Endothelial cell of umbilical vein (primary cell): ENCODE measurements around the gene UBC. TPM values are rescaled to one million over a fixed set of nuclear protein-coding genes. Genes with fewer than 3 reads are reported as not detected.

Experiments used
- BruUV-seq: library from RNA; stranded (reverse); fragments of 400-500 nt; replicated peaks from 2 replicates; lab custom pipeline; 2021; lab: Mats Ljungman, UMichigan
- CTCF ChIA-PET: fragments of 300-600, 350-600 bp; sonication (Branson Sonifier 250); formaldehyde crosslinking; loops from one replicate; lab custom pipeline; 2021; ENCODE audit warnings: antibody characterized with exemption, inconsistent platforms; lab: Charles Lee
- POLR2A ChIA-PET: fragments of 300-600, 350-600 bp; sonication (Branson Sonifier 250); formaldehyde crosslinking; loops from one replicate; lab custom pipeline; 2021; ENCODE audit warnings: antibody characterized with exemption, inconsistent platforms; lab: Charles Lee
- DNase-seq: peaks from one replicate; pipeline ENCODE4 v3.0.0-alpha.2; 2011; ENCODE audit warnings: low read depth, low spot score
- FAIRE-seq: peaks from 2 replicates; lab custom pipeline; 2011; peaks lifted over from hg19 to GRCh38; lab: Jason Lieb, UNC
- H2AFZ ChIP-seq: 2 replicates; pipeline ENCODE4 v1.6.0; 2012; ENCODE audit warnings: low read depth, low read length, control low read depth, inconsistent platforms
- H3K27ac ChIP-seq: 2 replicates; pipeline ENCODE4 v1.5.1; 2011; ENCODE audit warnings: low read depth, mild to moderate bottlenecking, control low read depth, low read length, moderate library complexity; ENCODE audit not compliant: insufficient read depth
- H3K27me3 ChIP-seq, 2 experiments: 2 replicates each; pipeline versions ENCODE4 v1.6.0 to v1.6.1; 2011; ENCODE audit warnings: low read length in 2 of 2, mixed read lengths in 1 of 2; ENCODE audit not compliant: control insufficient read depth in 2 of 2, insufficient read depth in 2 of 2
- H3K36me3 ChIP-seq, 2 experiments: 2 replicates in 1 of 2; 3 replicates in 1 of 2; pipeline ENCODE4 v1.5.1; 2011; ENCODE audit warnings: low read length in 2 of 2, mild to moderate bottlenecking in 1 of 2, moderate library complexity in 1 of 2; ENCODE audit not compliant: control insufficient read depth in 2 of 2, insufficient read depth in 2 of 2; ENCODE audit errors: extremely low read depth in 1 of 2
- H3K4me1 ChIP-seq: 3 replicates; pipeline ENCODE4 v1.5.1; 2011; ENCODE audit warnings: mild to moderate bottlenecking, low read length; ENCODE audit not compliant: control insufficient read depth, insufficient read depth; ENCODE audit errors: extremely low read depth
- H3K4me2 ChIP-seq: 2 replicates; pipeline ENCODE4 v1.6.1; 2011; ENCODE audit warnings: low read length, control low read depth, mixed read lengths; ENCODE audit not compliant: insufficient read depth
- H3K4me3 ChIP-seq, 3 experiments: fragments of 200-600 bp in 1 of 3; sonication (generic), shearing (Covaris generic) in 1 of 3; replicated peaks in 1 of 3; 2 replicates each; pipeline ENCODE4 v1.5.1; 2011 to 2016; ENCODE audit warnings: control low read depth in 3 of 3, low read length in 3 of 3, mild to moderate bottlenecking in 2 of 3, inconsistent platforms in 1 of 3, low read depth in 1 of 3, moderate library complexity in 1 of 3; ENCODE audit not compliant: insufficient read depth in 1 of 3
- H3K79me2 ChIP-seq: 2 replicates; pipeline ENCODE4 v1.6.0; 2012; ENCODE audit warnings: low read length, inconsistent platforms; ENCODE audit not compliant: control insufficient read depth, insufficient read depth
- H3K9ac ChIP-seq: replicated peaks from 2 replicates; pipeline ENCODE3; 2011; ENCODE audit warnings: low read length, control low read depth; ENCODE audit not compliant: insufficient read depth; ENCODE audit errors: extremely low read depth
- H3K9me1 ChIP-seq: replicated peaks from 3 replicates; pipeline ENCODE4 v1.6.0; 2011; ENCODE audit warnings: mild to moderate bottlenecking, low read length; ENCODE audit not compliant: control insufficient read depth, insufficient read depth; ENCODE audit errors: extremely low read depth
- H3K9me3 ChIP-seq: replicated peaks from 2 replicates; pipeline ENCODE4 v1.5.1; 2012; ENCODE audit warnings: low read length, inconsistent platforms; ENCODE audit not compliant: control insufficient read depth, insufficient read depth
- H4K20me1 ChIP-seq: replicated peaks from 2 replicates; pipeline ENCODE3; 2011; ENCODE audit warnings: mild to moderate bottlenecking, low read length; ENCODE audit not compliant: control insufficient read depth, insufficient read depth; ENCODE audit errors: extremely low read depth
- EZH2 ChIP-seq: IDR thresholded peaks from 2 replicates; pipeline ENCODE4 v1.6.1; 2012; ENCODE audit warnings: borderline replicate concordance, low read depth, mild to moderate bottlenecking, moderate library complexity, low read length, inconsistent platforms; ENCODE audit not compliant: severe bottlenecking
- FOS ChIP-seq: IDR thresholded peaks from 2 replicates; pipeline ENCODE4 v1.6.1; 2011; ENCODE audit warnings: mild to moderate bottlenecking, low read length, moderate library complexity, borderline replicate concordance; ENCODE audit not compliant: insufficient read depth
- GATA2 ChIP-seq: IDR thresholded peaks from 2 replicates; pipeline ENCODE4 v1.7.0; 2011; ENCODE audit warnings: low read depth, mild to moderate bottlenecking, moderate library complexity, mixed read lengths, low read length; ENCODE audit not compliant: insufficient read length, insufficient read depth
- JUN ChIP-seq: IDR thresholded peaks from 2 replicates; pipeline ENCODE4 v1.6.1; 2011; ENCODE audit warnings: borderline replicate concordance, low read depth; ENCODE audit not compliant: insufficient read length, insufficient read depth
- MYC ChIP-seq: IDR thresholded peaks from one replicate; pipeline ENCODE4 v1.6.1; 2011; ENCODE audit warnings: mild to moderate bottlenecking, low read depth, low read length
- POLR2A ChIP-seq: IDR thresholded peaks from 2 replicates; pipeline ENCODE4 v1.6.1; 2012; ENCODE audit warnings: low read depth, mild to moderate bottlenecking, control low read depth, low read length
- POLR2AphosphoS5 ChIP-seq: IDR thresholded peaks from 2 replicates; pipeline ENCODE4 v1.6.1; 2012; ENCODE audit warnings: low read depth, mild to moderate bottlenecking, control low read depth, low read length, moderate library complexity; ENCODE audit not compliant: insufficient read depth
- dilution Hi-C: fragments of 300-500 bp; cut with MboI; formaldehyde crosslinking; loops from one replicate; pipeline ENCODE4 v1.15.0; 2019; ENCODE audit warnings: low sequenced_read_pairs; ENCODE audit not compliant: extremely low pct_ligation_motif_present
- intact Hi-C: fragments of 100-400 bp; cut with micrococcal nuclease; formaldehyde crosslinking; loops from one replicate; pipeline ENCODE4 v1.10.0; 2022
- polyA plus RNA-seq, 4 experiments: library from polyadenylated mRNA; depleted of rRNA in 3 of 4; stranded (reverse) in 3 of 4; unstranded in 1 of 4; fragments of >200 nt; gene quantifications; 2 replicates each; pipeline versions ENCODE4 v1.2.1 to v1.2.3, GENCODE V29; 2011 to 2012; ENCODE audit warnings: missing spikeins in 1 of 4
- total RNA-seq: library from RNA; stranded (reverse); gene quantifications from 2 replicates; pipeline ENCODE4 v1.2.3, GENCODE V29; 2021
- TF ChIP-seq, protein P1 (sequence below): IDR thresholded peaks from 2 replicates; pipeline ENCODE4 v1.6.1; 2011; ENCODE audit not compliant: insufficient read depth, insufficient read length
- TF ChIP-seq, protein P2 (sequence below), 2 donors: IDR thresholded peaks; 1 replicate in 1 of 2; 2 replicates in 1 of 2; pipeline ENCODE4 v1.5.1; 2011; ENCODE audit warnings: low read length in 2 of 2, mild to moderate bottlenecking in 2 of 2, moderate library complexity in 2 of 2, control low read depth in 1 of 2, inconsistent platforms in 1 of 2, low read depth in 1 of 2; ENCODE audit not compliant: insufficient read depth in 1 of 2; ENCODE audit errors: extremely low read depth in 1 of 2

UBC gene
- total and polyA plus RNA-seq, 2 donors (not counting 3 experiments of a cell fraction or from before 2014, with no cell fraction given), result 875 to 1,305 TPM

DNA sequence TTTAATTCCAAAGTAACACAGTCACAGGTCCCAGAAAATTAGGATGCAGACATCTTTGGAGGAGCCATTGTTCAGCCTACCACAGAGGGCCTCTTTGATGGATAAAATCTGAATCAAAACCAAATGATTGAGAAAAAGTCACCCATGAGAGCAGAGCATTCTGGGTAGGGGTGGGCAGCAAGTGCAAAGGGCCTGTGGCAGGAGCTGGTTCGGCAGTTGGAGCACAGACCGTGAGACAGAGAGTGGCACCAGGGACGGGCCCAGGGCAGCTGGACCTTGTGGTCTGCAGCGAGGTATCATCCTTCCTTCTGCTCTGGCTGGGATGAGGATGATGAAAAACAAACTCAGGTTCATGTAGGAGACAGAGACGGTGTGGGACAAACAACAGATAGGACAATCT is 18.0 kb downstream of the UBC start:
- H3K79me2 ChIP-seq, result no peaks in the 10 kb centered on the region
- H3K4me1 ChIP-seq, result no peaks in the 10 kb centered on the region
- H4K20me1 ChIP-seq, result no peaks in the 10 kb centered on the region
- ChIA-PET POLR2A (no interaction called here), CTCF (interaction anchor here (1.6 kb wide), 1 partner anchor 10 kb away, joined by 8 read pairs; no protein-coding TSS in a partner anchor)
- H2AFZ ChIP-seq, result no peak overlapping the region
- no peak overlapping the region for H3K9ac ChIP-seq
- no peak overlapping the region for H3K4me3 ChIP-seq
- DNase-seq, result no peak
- no TSS peak for BruUV-seq
- H3K36me3 ChIP-seq, result no peaks in the 10 kb centered on the region
- intact Hi-C loops (no loop called here), dilution Hi-C loops (no loop called here)
- H3K27me3 ChIP-seq, result no peaks in the 10 kb centered on the region
- no peak for FAIRE-seq
- no peak overlapping the region for H3K27ac ChIP-seq
- no peak for TF ChIP-seq EZH2
- TF ChIP-seq POLR2A, result no peak
- TF ChIP-seq, protein P1, sequence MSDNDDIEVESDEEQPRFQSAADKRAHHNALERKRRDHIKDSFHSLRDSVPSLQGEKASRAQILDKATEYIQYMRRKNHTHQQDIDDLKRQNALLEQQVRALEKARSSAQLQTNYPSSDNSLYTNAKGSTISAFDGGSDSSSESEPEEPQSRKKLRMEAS, result no peak
- TF ChIP-seq POLR2AphosphoS5, result no peak
- no peak for TF ChIP-seq GATA2
- no peak for TF ChIP-seq FOS
- TF ChIP-seq, protein P2, sequence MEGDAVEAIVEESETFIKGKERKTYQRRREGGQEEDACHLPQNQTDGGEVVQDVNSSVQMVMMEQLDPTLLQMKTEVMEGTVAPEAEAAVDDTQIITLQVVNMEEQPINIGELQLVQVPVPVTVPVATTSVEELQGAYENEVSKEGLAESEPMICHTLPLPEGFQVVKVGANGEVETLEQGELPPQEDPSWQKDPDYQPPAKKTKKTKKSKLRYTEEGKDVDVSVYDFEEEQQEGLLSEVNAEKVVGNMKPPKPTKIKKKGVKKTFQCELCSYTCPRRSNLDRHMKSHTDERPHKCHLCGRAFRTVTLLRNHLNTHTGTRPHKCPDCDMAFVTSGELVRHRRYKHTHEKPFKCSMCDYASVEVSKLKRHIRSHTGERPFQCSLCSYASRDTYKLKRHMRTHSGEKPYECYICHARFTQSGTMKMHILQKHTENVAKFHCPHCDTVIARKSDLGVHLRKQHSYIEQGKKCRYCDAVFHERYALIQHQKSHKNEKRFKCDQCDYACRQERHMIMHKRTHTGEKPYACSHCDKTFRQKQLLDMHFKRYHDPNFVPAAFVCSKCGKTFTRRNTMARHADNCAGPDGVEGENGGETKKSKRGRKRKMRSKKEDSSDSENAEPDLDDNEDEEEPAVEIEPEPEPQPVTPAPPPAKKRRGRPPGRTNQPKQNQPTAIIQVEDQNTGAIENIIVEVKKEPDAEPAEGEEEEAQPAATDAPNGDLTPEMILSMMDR (IDR thresholded peaks at IDR 0.05; ENCODE audit: extremely low read depth in 1 of 2, insufficient read depth in 1 of 2, low read depth in 1 of 2, low read length in 2 of 2), result no peak
- TF ChIP-seq MYC, result no peak
- no peak for TF ChIP-seq JUN
- no peak overlapping the region for H3K4me2 ChIP-seq
- no peaks in the 10 kb centered on the region for H3K9me3 ChIP-seq
- no peaks in the 10 kb centered on the region for H3K9me1 ChIP-seq
